ENCODE data around the gene SIX6. TPM values are rescaled to one million over a fixed set of nuclear protein-coding genes. Genes with fewer than 3 reads are reported as not detected.

The SIX6 gene
- total RNA-seq, 1 experiment from 2014 or later: not detected

DNA sequence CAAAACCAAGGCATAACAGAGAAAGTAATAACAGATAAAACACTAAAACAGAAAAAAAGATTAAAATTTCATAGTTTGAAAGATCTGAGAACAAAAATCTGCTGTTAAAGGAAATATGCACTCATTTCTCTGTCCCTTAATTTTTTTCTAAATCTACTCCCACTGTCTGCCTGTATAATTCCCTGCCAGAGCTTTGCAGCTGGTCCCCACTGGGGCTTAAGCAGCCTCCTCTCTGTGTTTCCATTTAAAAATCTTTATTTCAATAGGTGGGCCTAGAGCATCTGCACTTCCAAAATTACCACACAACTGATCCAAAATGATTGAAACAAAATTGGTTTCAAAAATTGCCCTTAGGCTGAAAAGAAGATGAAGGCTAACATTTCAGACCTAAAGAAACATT, 6.4 kb upstream of the SIX6 start:
- Mint-ChIP-seq H3K4me1 (ENCODE audit: low read depth, unreplicated experiment) (no peaks in the 10 kb centered on the region), H3K27ac (ENCODE audit: unreplicated experiment) (no peak overlapping the region), H3K36me3 (ENCODE audit: insufficient read depth, unreplicated experiment) (no peaks in the 10 kb centered on the region), H3K4me3 (ENCODE audit: unreplicated experiment) (no peak overlapping the region), H3K27me3 (ENCODE audit: insufficient read depth, unreplicated experiment) (peaks cover 8% of the 10 kb centered on the region), H3K9me3 (ENCODE audit: unreplicated experiment) (no peaks in the 10 kb centered on the region)
- H3K4me3 ChIP-seq (ENCODE audit: low read depth, low read length): no peak overlapping the region
- no peaks in the 10 kb centered on the region; the same call in 1 of the 2 replicates for H3K27me3 ChIP-seq (replicated peaks; ENCODE audit: control insufficient read depth, insufficient read depth, low read length)
- no peaks in the 10 kb centered on the region for H3K36me3 ChIP-seq (ENCODE audit: control insufficient read depth, insufficient read depth, low read length)
- BruUV-seq (replicated peaks): no TSS peak
- ChIA-PET POLR2A (no interaction called here), CTCF (no interaction called here)
- TF ChIP-seq, protein P1, sequence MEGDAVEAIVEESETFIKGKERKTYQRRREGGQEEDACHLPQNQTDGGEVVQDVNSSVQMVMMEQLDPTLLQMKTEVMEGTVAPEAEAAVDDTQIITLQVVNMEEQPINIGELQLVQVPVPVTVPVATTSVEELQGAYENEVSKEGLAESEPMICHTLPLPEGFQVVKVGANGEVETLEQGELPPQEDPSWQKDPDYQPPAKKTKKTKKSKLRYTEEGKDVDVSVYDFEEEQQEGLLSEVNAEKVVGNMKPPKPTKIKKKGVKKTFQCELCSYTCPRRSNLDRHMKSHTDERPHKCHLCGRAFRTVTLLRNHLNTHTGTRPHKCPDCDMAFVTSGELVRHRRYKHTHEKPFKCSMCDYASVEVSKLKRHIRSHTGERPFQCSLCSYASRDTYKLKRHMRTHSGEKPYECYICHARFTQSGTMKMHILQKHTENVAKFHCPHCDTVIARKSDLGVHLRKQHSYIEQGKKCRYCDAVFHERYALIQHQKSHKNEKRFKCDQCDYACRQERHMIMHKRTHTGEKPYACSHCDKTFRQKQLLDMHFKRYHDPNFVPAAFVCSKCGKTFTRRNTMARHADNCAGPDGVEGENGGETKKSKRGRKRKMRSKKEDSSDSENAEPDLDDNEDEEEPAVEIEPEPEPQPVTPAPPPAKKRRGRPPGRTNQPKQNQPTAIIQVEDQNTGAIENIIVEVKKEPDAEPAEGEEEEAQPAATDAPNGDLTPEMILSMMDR (IDR thresholded peaks at IDR 0.05; ENCODE audit: insufficient read depth in 1 of 2, low read depth in 1 of 2, low read length in 1 of 2, severe bottlenecking in 1 of 2, unreplicated experiment in 1 of 2): no peak
- intact Hi-C loops (cut with micrococcal nuclease; ENCODE audit: unreplicated experiment): no loop called here
- no peaks in the 10 kb centered on the region for H3K9me3 ChIP-seq
- no peak for DNase-seq
- no peaks in the 10 kb centered on the region for H3K4me1 ChIP-seq

DNA sequence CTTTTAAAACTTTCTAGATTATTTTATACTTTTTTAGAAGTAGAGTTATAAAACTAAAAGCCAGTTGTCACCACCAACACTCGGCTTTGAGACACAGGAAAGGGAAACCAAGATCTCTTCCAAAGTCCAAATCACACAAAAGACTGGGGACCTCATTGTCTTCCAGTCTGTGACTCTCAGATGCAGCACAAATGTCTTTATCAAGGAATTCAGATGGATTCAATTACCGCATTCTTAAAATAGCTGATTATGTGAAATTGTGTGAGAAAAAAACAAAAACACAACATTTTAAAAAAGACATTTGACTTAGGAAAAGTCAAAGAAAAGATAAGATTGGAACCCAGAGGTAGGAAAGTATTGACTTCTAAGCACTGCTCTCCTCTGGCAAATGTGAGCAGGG, 3.5 kb upstream of the SIX6 start:
- intact Hi-C loops (cut with micrococcal nuclease; ENCODE audit: unreplicated experiment): no loop called here
- no peak overlapping the region for H3K4me3 ChIP-seq (ENCODE audit: low read depth, low read length)
- CTCF ChIA-PET: no interaction called here
- no peak for DNase-seq
- H3K27ac Mint-ChIP-seq (ENCODE audit: unreplicated experiment): no peak overlapping the region
- H3K36me3 ChIP-seq (ENCODE audit: control insufficient read depth, insufficient read depth, low read length): no peaks in the 10 kb centered on the region
- no peaks in the 10 kb centered on the region for H3K9me3 Mint-ChIP-seq (ENCODE audit: unreplicated experiment)
- BruUV-seq (replicated peaks): no TSS peak
- no peaks in the 10 kb centered on the region for H3K36me3 Mint-ChIP-seq (ENCODE audit: insufficient read depth, unreplicated experiment)
- H3K4me1 Mint-ChIP-seq (ENCODE audit: low read depth, unreplicated experiment): no peaks in the 10 kb centered on the region
- peaks cover 11% of the 10 kb centered on the region for H3K27me3 Mint-ChIP-seq (ENCODE audit: insufficient read depth, unreplicated experiment)
- H3K4me1 ChIP-seq: no peaks in the 10 kb centered on the region
- H3K4me3 Mint-ChIP-seq (ENCODE audit: unreplicated experiment): no peak overlapping the region
- TF ChIP-seq, protein P1 (IDR thresholded peaks at IDR 0.05; ENCODE audit: insufficient read depth in 1 of 2, low read depth in 1 of 2, low read length in 1 of 2, severe bottlenecking in 1 of 2, unreplicated experiment in 1 of 2): no peak
- POLR2A ChIA-PET: no interaction called here
- no peaks in the 10 kb centered on the region; the same call in 1 of the 2 replicates for H3K27me3 ChIP-seq (replicated peaks; ENCODE audit: control insufficient read depth, insufficient read depth, low read length)
- no peaks in the 10 kb centered on the region for H3K9me3 ChIP-seq

GRCh38 chr14:60506010-60506409, 2.9 kb upstream of the SIX6 start:
- Histone ChIP-seq H3K36me3 (ENCODE audit: control insufficient read depth, insufficient read depth, low read length) (no peaks in the 10 kb centered on the region), H3K4me1 (no peaks in the 10 kb centered on the region), H3K9me3 (no peaks in the 10 kb centered on the region), H3K4me3 (ENCODE audit: low read depth, low read length) (no peak overlapping the region), H3K27me3 (replicated peaks; ENCODE audit: control insufficient read depth, insufficient read depth, low read length) (no peaks in the 10 kb centered on the region; the same call in 1 of the 2 replicates)
- TF ChIP-seq, protein P1 (IDR thresholded peaks at IDR 0.05; ENCODE audit: insufficient read depth in 1 of 2, low read depth in 1 of 2, low read length in 1 of 2, severe bottlenecking in 1 of 2, unreplicated experiment in 1 of 2): no peak
- no peaks in the 10 kb centered on the region for H3K4me1 Mint-ChIP-seq (ENCODE audit: low read depth, unreplicated experiment)
- H3K36me3 Mint-ChIP-seq (ENCODE audit: insufficient read depth, unreplicated experiment): no peaks in the 10 kb centered on the region
- BruUV-seq (replicated peaks): no TSS peak
- no peaks in the 10 kb centered on the region for H3K9me3 Mint-ChIP-seq (ENCODE audit: unreplicated experiment)
- intact Hi-C loops (cut with micrococcal nuclease; ENCODE audit: unreplicated experiment): no loop called here
- no peak for DNase-seq
- ChIA-PET CTCF (no interaction called here), POLR2A (no interaction called here)
- H3K27ac Mint-ChIP-seq (ENCODE audit: unreplicated experiment): no peak overlapping the region
- H3K4me3 Mint-ChIP-seq (ENCODE audit: unreplicated experiment): no peak overlapping the region
- peaks cover 7% of the 10 kb centered on the region for H3K27me3 Mint-ChIP-seq (ENCODE audit: insufficient read depth, unreplicated experiment)
